ENCODE results near the gene ZFC3H1.
A peak's percentile ranks its signal among the peaks of the same experiment; 100 is the strongest.
"Not testable (repeated sequence)": the region's sequence is repeated elsewhere in the genome, so short reads cannot be mapped to it uniquely, and the experiment has no call there.

ZFC3H1 gene

DNA sequence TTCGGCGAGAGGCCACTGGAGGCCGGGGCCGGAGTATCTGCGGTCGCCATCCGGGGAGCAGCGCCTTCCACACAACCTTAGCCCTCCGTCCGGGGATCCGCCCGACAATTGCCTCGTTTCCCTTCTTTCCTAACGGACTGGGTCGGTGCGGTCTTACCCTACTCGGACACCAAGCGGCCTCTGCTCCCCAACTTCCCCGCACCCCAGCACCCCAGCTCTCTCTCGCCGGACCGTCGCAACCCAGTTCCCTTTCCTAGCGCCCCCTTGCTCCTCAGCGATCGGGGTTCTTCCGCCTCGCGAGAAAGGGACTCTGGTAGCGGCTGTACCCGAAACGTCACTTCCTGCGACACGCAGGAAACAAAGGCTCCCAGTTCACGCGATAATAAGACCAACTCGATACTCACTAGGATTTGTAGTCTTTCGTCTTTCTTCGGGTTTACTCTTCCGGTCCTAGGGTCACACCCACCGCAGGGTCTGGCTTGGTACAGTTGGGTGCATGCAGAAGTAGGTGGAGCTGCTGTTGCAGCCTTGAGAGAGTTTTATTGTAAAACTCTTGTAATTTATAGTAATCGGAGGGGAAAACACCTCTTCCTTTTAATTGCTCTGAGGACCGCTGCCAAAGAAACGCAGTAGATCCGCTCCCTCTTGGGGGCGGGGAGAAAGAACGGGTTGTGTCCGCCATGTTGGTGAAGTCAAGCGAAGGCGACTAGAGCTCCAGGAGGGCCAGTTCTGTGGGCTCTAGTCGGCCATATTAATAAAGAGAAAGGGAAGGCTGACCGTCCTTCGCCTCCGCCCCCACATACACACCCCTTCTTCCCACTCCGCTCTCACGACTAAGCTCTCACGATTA, at the start of gene ZFC3H1, which contains the start of gene THAP2:
ZFC3H1 (minus strand) TSS at position 288 of the 850 bp plus-strand sequence; CDS start at position 50, 238 bp downstream.
THAP2 (plus strand) TSS at position 741 of the 850 bp plus-strand sequence. CDS start 209 bp downstream, outside the sequence.
- DNase-seq, result peak; percentile 98

- no peak for DNase-seq
Observed at GRCh38 chr12:71710276-71711125, 46.9 kb upstream of the ZFC3H1 start.

GRCh38 chr12:71708658-71709057, 45.0 kb upstream of the ZFC3H1 start:
- no peak for DNase-seq

DNA sequence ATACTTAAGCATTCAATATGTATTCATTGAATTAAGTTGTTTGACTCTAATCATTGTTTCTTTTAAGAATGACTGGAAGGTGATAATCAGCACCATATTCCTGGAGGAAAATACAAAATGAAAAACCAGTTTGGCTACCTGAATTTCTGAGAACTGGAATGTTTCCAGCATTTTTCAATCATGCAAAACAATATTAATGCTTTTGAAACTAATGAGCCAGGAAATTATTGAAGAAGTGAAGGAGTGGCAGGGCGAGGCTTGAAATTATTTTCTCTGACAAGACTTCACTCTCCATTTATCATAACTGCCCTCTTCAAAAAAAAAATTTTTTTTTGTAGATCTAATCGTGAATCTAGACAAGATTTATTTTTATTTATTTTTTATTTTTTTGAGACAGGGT, 41.3 kb upstream of the ZFC3H1 start:
- no peak for DNase-seq

GRCh38 chr12:71703206-71703605, 39.6 kb upstream of the ZFC3H1 start:
- no peak for DNase-seq

DNA sequence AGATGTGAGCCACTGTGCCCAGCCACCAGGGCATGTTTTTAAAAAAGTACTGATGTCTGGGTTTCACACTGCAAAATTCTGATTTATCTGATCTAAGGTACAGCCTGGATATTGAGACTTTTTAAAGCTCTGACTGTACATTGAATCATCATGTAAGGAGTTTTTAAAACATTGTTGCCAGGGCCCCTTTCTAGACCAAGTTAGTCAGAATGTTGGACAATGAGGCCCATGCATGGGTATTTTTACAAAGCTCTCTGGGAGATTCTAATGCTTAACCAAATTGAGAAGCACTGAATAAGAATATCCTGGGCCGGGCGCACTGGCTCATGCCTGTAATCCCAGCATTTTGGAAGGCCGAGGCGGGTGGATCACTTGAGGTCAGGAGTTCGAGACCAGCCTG, 38.9 kb upstream of the ZFC3H1 start:
- DNase-seq, result no peak

- DNase-seq, result not testable (repeated sequence)
Observed at GRCh38 chr12:71702181-71702580, 38.5 kb upstream of the ZFC3H1 start.

DNA sequence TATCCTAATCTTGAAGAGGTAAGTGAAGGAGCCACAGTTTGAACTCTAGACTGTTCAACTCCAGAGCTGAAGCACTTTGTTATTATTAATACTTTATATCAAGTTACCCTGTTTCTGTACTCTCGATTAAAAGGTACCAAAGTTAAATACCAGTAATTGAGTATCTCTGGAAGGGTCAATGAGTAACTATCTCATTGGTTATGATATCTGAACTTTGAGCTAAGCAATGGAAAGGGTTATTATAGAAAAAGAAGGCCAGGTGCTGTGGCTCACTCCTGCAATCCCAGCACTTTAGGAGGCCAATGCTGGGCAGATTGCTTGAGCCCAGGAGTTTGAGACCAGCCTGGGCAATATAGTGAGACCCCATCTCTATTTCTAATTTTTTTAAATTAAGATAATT, 32.1 kb upstream of the ZFC3H1 start:
- no peak for DNase-seq

- no peak for DNase-seq
Observed at GRCh38 chr12:71694099-71694820, 30.6 kb upstream of the ZFC3H1 start.

DNA sequence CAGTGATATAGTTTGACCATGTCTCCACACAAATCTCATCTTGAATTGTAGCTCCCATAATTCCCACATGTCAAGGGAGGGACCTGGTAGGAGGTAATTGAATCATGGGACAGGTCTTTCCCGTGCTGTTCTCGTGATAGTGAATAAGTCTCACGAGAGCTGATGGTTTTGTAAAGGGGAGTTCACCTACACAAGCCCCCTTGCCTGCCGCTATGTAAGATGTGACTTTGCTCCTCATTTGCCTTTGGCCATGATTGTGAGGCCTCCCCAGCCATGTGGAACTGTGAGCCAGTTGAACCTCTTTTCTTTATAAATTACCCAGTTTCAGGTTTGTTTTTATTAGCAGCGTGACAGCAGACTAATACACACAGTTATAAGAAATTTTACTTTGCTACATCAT, 30.0 kb upstream of the ZFC3H1 start:
- DNase-seq, result not testable (repeated sequence)

- DNase-seq, result no peak
Observed at GRCh38 chr12:71693126-71693525, 29.5 kb upstream of the ZFC3H1 start.

GRCh38 chr12:71691504-71692129, 28.0 kb upstream of the ZFC3H1 start:
- DNase-seq, result no peak

GRCh38 chr12:71688961-71689570, 25.4 kb upstream of the ZFC3H1 start:
- no peak for DNase-seq

DNA sequence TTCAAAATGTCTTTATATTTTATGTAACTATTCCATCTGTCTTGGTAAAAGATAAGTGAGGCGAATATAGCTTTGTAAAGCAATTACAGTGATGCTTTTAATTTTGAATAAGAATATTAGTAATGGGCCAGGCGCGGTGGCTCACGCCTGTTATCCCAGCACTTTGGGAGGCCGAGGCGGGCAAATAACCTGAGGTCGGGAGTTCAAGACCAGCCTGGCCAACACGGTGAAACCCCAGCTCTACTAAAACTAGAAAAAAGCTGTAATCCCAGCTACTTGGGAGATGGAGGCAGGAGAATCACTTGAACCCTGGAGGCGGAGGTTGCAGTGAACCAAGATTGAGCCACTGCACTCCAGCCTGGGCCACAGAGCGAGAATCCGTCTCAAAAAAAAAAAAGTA, 23.5 kb upstream of the ZFC3H1 start:
- DNase-seq, result not testable (repeated sequence)

DNA sequence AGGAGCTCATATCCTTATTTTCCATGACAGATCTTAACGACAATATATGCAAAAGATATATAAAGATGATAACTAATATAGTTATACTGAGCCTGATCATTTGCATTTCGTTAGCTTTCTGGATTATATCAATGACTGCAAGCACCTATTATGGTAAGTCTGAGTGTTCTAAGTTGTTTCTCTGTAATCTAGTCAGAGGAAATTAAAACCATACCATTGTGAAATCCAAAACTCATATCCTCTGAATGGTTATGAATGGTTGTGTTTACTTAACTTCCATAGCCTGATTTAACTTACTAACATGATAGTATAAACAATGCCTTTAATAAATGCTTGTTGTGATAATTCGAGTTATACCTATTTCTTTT, 23.0 kb upstream of the ZFC3H1 start:
- DNase-seq, result no peak

GRCh38 chr12:71685914-71686657, 22.4 kb upstream of the ZFC3H1 start, which contains the start of gene TMEM19:
Gene TMEM19 (plus strand): TSS chr12:71686082. CDS start chr12:71686681, 599 bp downstream.
- DNase-seq, result peak; percentile 58

DNA sequence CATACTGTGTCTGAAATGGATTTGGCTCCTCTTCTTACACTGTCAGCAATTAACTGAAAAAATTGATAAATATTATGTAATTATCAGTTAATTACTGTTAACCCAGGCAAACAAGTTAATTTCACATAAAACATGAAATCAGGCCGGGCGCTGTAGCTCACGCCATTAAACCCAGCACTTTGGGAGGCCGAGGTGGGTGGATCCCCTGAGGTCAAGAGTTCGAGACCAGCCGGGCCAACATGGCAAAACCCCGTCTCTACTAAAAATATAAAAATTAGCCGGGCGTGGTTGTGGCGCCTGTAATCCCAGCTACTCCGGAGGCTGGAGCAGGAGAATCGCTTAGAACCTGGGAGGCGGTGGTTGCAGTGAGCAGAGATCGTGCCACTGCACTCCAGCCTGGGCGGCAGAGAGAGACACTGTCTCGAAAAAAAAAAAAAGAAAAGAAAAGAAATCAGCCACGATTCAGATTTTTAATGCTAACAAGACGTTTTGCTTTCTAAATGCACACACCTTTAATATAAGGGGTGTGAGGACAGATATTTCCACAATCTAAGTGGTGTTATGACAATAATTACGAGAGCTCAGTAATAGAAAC, 21.8 kb upstream of the ZFC3H1 start:
- DNase-seq, result no peak

DNA sequence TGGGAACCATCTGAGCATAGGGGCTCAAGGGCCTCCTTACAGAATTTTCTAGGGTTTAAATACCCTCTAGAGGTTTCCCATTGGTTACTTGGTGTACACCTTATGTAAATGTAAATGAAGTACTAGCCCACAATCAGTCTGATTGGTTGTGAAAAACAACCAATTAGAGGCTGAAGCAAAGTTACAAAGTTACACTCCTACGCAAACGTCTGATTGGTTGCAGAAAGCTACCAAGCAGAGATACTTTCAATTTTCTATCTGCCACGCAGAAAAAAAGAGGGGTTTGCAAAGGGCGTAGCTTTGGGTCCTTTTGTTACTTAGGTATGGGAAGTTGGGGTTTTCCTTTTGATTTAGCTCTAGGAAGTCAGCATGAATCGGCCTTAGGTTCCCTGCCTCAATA, 20.4 kb upstream of the ZFC3H1 start:
- DNase-seq, result no peak

DNA sequence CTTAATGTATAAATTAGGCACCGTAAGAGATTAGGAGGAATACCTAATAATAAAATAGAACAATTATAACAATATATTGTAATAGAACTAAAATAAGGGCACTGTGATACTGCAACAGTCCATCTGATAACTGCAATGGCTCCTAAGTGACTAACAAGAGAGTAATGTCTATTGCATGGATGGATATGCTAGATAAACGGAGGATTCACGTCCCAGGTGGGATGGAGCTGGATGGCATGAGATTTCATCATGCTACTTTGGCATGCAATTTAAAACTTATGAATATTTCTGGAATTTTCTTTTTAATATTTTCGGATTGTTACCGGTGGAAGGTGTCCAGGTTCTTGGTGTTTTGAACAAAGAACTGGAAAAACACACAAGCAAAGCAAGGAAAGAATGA, 20.0 kb upstream of the ZFC3H1 start:
- no peak for DNase-seq

GRCh38 chr12:71682466-71682865, 18.8 kb upstream of the ZFC3H1 start:
- no peak for DNase-seq

GRCh38 chr12:71671816-71672215, 8.2 kb upstream of the ZFC3H1 start:
- DNase-seq, result no peak
